ENCODE data around the gene UBE2Q2.
A peak's percentile ranks its signal among the peaks of the same experiment; 100 is the strongest.
"Not testable (repeated sequence)": the region's sequence is repeated elsewhere in the genome, so short reads cannot be mapped to it uniquely, and the experiment has no call there.

UBE2Q2 gene

DNA sequence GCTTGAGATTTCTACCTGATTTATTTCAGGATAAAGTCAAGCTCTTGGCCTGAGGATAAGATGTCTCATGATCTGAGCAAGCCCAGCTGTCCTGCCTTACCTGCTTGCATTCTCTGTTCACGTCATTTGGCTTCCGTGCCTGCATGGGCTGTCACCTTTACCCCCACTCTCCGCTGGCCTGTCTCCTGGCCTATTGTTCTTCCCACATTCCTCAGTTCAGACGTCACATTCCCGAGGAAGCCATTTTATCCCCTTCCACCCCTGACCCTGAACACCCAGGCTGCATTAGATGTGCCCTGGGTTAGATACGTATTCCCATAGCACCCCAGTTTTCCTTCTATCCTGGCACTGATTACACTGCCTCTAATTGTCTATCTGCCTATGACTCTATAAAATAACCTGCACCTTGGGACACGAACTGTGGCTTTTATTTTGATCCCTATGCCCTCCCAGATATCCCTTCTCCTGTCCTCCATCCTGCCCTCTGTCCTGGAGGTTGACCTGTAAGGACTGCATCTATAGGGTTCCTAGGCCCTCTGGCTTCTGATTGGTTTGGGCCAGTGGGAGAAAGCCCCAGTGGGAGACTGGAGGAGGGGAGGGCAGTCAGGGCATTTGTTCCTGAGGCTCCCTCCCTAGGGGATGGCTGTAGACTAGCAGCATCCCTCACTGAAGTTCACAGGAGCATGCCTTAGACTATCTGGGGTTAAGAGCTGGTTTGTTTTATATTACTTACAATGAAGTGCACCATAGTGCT lies 19.2 kb upstream of the UBE2Q2 start:
- DNase-seq (ENCODE audit: low read depth in 2 of 2) = no peak

- DNase-seq (ENCODE audit: low read depth in 2 of 2) = no peak
These were observed 15.6 kb upstream of the UBE2Q2 start for GRCh38 chr15:75827691-75828090.

GRCh38 chr15:75828429-75828828 lies 14.8 kb upstream of the UBE2Q2 start:
- DNase-seq (ENCODE audit: low read depth in 2 of 2) = no peak

DNA sequence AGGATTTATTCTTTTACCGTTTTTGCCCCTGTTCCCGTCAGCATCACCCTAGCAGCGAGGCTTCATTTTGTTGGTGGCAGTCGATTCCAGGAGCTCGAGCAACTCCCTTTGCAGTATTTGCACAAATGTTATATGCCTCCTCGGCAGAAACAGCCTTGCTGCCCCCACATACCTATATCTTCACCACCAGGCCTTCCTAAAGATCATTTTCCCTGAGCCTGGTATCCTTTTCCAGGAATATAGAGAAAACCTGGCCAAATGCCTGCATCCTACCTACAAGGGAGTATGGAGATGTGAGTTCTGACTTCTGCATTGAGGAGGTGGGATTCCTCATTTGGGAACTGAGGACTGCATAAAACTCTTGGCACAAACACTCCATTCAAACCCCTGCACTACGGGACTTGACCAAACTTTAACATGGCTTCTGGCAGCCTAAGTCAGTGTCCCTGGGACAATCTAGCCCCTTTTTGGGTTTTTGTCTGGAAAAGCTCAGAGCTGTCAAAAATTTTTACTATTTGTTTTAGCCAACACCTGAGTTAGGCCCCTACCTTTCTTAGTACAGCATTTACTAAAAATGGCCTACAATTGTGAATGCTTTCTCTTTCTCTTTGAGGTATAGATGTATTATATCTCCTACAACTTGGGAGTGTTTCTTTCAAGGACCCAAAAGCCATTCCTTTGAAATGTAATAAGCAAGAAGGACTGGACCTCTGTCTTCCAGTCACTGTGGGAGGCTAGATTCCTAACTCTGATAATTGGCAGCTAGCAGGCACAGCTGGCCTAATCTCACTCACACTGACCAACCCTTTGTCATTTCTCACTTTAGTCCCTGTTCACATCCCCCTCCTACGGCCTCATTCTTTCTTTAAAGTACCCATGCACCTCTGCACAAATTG lies 12.1 kb upstream of the UBE2Q2 start:
- DNase-seq (ENCODE audit: low read depth in 2 of 2) = no peak

- no peak for DNase-seq (ENCODE audit: low read depth in 2 of 2)
These were observed 11.5 kb upstream of the UBE2Q2 start for GRCh38 chr15:75831806-75832102.

- no peak for DNase-seq (ENCODE audit: low read depth in 2 of 2)
These were observed 11.1 kb upstream of the UBE2Q2 start for GRCh38 chr15:75832114-75832513.

- no peak for DNase-seq (ENCODE audit: low read depth in 2 of 2)
These were observed 9.2 kb upstream of the UBE2Q2 start for GRCh38 chr15:75834021-75834420.

DNA sequence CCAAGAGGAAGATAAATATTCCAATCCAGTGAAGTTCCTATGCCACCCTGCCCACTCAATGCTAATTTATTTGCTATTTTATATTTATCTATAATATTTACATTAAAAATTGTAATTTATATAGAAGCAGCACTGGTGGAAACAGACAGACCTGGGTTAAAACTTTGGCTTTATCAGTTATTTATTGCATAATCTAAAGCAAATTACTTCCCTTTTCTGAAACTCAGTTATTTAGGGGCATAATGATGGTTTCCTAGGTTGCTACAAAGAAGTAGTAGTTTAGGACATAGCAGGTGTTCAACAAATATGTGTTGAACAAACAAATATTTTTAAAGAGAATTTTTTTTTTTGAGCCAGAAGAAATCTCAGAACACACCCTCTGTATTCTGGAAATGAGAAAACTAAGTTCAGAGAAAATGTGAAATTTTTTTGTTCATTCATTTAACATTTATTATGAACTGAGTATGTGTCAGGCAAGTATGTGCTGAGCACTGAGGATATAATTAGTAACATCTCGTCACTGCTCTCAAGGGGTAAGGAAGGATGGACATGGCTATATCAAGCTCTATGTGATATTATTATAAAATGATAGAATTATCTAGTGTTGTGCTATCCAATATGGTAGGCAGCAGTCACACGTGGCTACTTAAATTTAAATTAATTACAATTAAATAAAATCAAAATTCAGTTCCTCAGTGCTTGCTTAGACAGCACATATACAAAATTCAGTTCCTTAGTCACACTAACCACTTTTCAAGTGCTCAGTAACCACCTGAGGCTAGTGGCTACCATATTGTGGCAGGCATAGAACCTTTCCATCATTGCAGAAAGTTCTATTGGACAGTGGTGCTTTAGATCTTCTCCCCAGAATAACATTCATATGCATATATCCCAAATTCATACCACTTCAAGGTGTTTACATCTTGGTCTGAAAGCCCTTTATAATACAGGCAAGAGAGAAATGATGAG lies 7.0 kb upstream of the UBE2Q2 start:
- DNase-seq (ENCODE audit: low read depth in 2 of 2) = no peak

GRCh38 chr15:75836959-75837334 lies 6.3 kb upstream of the UBE2Q2 start:
- DNase-seq (ENCODE audit: low read depth in 2 of 2) = peak in 1 of 2 donors; percentile 4

DNA sequence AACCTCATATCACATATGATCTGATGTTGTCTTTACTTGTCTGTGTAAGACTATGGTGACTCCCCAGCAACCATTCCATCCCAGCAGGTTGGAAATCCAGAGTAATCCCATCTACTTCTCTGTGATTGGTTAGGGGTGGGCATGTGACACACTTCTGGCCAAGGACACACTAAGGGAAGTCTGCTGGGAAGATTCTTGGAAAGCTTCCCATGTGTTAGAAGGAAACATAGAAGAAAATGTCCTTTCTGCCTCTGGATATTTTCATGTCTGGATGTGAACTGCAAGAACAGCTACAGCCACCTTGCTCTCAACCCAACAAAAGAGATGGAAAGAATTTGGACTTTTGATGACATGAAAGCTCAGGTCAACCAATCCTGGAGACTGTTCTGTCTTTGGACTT lies 2.6 kb upstream of the UBE2Q2 start:
- DNase-seq (ENCODE audit: low read depth in 2 of 2) = no peak

DNA sequence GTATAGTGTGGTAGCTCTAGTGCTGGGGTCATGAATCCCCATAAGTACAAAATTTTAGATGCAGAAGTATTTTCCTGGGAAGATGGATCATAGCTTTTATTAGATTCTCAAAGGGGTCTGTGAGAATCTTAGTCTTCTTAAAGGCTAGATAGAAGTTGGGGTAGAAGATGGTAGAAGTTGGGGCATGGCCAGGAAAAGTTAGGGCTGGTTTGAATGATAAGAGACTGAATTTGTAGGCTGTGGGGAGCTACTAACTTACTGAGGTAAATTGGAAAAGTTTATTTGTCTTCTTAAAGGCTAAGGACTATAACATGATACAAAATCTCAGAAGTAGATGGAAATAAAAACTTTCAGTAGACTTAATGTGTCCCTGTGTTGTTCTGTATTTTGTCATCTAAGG lies 1.6 kb upstream of the UBE2Q2 start:
- no peak for DNase-seq (ENCODE audit: low read depth in 2 of 2)

DNA sequence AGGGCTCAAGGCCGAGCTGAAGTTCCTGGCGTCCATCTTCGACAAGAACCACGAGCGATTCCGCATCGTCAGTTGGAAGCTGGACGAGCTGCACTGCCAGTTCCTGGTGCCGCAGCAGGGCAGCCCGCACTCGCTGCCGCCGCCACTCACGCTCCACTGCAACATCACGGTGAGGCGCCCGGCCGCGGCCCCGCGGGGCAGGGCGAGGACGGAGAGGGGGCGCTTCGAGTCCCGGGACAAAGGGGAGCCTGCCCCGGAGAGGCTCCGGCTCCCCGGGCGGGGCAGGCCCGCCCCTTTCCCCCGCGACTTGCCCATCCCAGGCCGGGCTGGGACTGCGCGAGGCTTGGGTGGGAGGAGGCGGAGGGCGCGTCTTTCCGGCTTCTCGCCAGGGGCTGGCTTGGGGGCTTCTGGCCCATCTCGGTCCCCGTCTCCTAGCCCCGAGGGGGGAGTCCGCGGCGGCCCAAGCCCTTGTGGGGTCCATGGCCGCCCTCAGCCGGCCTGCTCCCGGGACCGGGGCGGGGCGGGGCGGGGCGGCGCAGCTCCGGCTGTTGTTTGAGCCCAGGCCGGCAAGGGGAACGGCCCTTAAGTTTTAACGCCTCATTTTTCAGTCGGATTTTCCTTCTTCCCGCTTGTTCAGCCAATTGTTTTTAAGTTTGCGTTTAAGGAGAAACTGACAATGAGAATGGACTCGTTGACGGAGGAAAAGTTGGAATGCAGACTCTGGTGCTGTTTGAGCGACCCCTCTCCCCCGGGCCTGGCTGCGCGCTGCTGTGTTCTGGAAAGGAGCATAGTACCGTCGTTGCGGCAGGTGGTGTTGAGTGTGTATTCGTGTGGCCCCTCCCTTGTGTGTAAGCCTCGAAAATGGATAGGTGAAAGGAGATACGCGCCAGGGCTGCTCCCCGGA lies 683 bp downstream of the UBE2Q2 start:
- DNase-seq (ENCODE audit: low read depth in 2 of 2) = peak; percentile 11 to 29

DNA sequence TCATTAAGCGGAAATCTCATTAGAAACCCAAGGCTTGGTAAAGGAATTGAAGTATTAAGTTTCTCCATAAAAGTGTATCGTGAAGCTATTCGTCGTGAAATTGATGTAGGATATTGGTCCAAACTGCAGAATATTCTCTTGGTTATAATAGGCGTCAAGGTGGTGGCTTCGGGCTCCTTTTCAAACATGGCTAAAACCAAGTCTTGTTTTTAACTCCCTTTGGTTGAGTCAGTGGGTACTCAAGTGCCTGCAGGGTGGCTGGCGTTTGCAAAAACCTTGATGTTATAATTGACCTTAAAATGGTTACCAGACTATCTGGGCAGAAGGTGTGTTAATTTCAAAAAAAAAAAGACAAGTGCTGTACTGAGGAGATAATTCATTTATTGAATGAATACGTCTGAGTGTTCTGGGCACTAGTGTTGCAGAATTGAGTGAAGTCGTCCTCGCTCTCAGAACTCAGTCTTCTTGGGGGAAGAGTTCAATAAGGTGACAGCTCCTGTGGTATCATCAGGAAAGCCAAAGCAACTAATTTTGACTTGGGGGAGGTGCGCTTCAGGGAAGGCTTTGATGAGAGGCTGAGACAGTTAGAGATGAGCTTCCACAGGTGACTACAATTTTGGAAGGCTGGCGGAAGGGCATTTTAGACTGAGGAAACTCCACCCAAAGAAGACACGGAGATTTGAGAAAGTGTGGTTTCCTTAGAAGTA lies 1.5 kb downstream of the UBE2Q2 start:
- no peak for DNase-seq (ENCODE audit: low read depth in 2 of 2)

- no peak for DNase-seq (ENCODE audit: low read depth in 2 of 2)
These were observed 5.9 kb downstream of the UBE2Q2 start for GRCh38 chr15:75849167-75849566.

GRCh38 chr15:75850708-75851107 lies 7.5 kb downstream of the UBE2Q2 start:
- DNase-seq (ENCODE audit: low read depth in 2 of 2) = no peak

DNA sequence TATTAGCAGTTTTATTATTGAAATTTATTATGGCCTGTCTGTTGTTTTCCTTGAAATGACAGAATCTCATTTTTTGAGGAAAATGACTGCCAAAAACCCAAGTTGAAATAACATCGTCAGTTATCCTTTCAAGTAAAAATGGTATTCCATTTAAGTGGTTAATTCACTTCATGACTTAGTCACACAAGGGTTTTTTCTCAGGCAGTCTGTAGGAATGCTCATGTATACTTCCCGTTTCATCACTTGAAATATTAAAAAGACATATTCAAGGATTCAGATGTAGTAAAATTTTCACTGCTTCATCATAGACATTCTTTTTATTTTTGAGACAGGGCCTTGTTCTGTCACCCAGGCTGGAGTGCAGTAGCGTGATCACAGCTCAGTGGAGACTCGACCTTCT lies 8.3 kb downstream of the UBE2Q2 start:
- DNase-seq (ENCODE audit: low read depth in 2 of 2) = not testable (repeated sequence)

DNA sequence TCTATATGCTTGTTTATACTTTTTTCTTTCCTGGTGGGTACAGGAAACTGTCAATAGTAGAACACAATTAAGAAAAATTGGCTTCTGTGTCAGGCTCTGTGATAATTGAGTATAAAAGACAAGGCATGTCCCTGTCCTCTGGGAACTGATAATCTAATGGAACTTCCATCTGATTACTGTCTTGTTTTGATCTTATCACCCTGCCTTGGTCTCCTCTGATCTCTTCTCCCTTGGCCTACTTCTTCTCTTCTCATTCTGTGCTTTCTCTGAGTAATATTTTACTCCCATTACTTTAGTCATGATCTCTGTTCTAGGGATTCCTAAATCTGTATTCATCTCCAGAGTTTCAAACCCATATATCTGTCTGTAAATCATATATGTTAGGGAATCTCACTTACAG lies 14.6 kb downstream of the UBE2Q2 start:
- DNase-seq (ENCODE audit: low read depth in 2 of 2) = no peak

DNA sequence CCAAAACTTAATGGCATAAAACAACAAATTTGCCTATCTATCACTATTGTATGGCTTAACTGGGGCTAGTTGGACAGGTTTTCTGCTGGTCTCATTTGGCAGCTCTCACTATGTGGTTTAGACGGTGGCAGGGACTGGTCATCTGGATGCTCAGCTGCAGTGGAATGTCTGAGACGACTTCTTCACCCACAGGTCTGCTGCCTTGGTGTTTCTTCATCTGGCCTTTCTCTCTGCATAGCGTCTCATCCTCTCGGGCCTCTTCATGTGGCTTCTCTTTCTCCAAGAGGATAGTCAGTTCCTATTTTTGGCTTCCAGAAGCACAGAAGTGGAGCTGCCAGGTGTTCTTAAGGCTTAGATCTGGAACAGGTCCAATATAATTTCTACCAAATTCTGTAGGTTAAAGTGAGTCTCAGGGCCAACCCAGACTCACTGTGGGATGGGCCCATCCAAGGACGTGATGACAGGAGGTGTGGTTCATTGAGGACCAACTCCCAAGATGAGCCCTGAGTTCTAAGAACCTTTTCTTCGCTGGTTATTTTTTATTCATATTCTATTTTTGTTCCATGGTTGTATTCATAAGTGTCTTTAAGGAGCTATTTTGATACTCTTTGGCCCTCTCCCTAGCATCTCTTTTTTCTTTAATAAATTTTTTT lies 18.6 kb downstream of the UBE2Q2 start:
- no peak for DNase-seq (ENCODE audit: low read depth in 2 of 2)

- no peak for DNase-seq (ENCODE audit: low read depth in 2 of 2)
These were observed 19.5 kb downstream of the UBE2Q2 start for GRCh38 chr15:75862796-75863195.

Data from activated CD4-positive, alpha-beta T cell treated with anti-CD3 and anti-CD28 coated beads for 24 hours (primary cell).